Astrocyte (in vitro differentiated cells and primary cell): ENCODE data around the gene RBMX2. TPM values are rescaled to one million over a fixed set of nuclear protein-coding genes. Genes with fewer than 3 reads are reported as not detected.

Experiments
- DNase-seq: peaks from one replicate; pipeline ENCODE4 v3.0.0-alpha.2; 2010; ENCODE audit warnings: low read depth
- FAIRE-seq: peaks from 2 replicates; lab custom pipeline; 2011; peaks lifted over from hg19 to GRCh38; lab: Jason Lieb, UNC
- H2AFZ ChIP-seq: 2 replicates; pipeline ENCODE4 v1.6.0; 2012; ENCODE audit warnings: low read depth, low read length, inconsistent platforms
- H3K27ac ChIP-seq: 2 replicates; pipeline ENCODE4 v1.5.1; 2011; ENCODE audit warnings: low read depth, low read length, inconsistent platforms
- H3K27me3 ChIP-seq: 2 replicates; pipeline ENCODE4 v1.6.0; 2011; ENCODE audit warnings: low read length, inconsistent platforms; ENCODE audit not compliant: insufficient read depth
- H3K36me3 ChIP-seq: 2 replicates; pipeline ENCODE4 v1.5.1; 2011; ENCODE audit warnings: low read length, inconsistent platforms; ENCODE audit not compliant: insufficient read depth
- H3K4me1 ChIP-seq: 2 replicates; pipeline ENCODE4 v1.5.1; 2011; ENCODE audit warnings: low read length, inconsistent platforms; ENCODE audit not compliant: insufficient read depth
- H3K4me2 ChIP-seq: 2 replicates; pipeline ENCODE4 v1.6.0; 2012; ENCODE audit warnings: low read length, inconsistent platforms
- H3K4me3 ChIP-seq: 2 replicates; pipeline ENCODE4 v1.5.1; 2011; ENCODE audit warnings: low read depth, mild to moderate bottlenecking, low read length, inconsistent platforms; ENCODE audit not compliant: insufficient read depth
- H3K79me2 ChIP-seq: 2 replicates; pipeline ENCODE4 v1.6.0; 2012; ENCODE audit warnings: mild to moderate bottlenecking, low read length, inconsistent platforms; ENCODE audit not compliant: insufficient read depth
- H3K9ac ChIP-seq: 2 replicates; pipeline ENCODE4 v1.6.0; 2012; ENCODE audit warnings: mild to moderate bottlenecking, low read length, inconsistent platforms
- H3K9me3 ChIP-seq: 2 replicates; pipeline ENCODE4 v1.5.1; 2012; ENCODE audit warnings: low read depth, mild to moderate bottlenecking, low read length, inconsistent platforms; ENCODE audit not compliant: insufficient read depth
- H4K20me1 ChIP-seq: 2 replicates; pipeline ENCODE4 v1.6.0; 2012; ENCODE audit warnings: low read length, inconsistent platforms; ENCODE audit not compliant: insufficient read depth
- H3K27ac Mint-ChIP-seq: one replicate; pipeline ENCODE4 v1.8.0; 2021; ENCODE audit warnings: mild to moderate bottlenecking, mixed read lengths; ENCODE audit not compliant: unreplicated experiment
- H3K27me3 Mint-ChIP-seq: one replicate; pipeline ENCODE4 v1.8.0; 2021; ENCODE audit warnings: low read depth, mixed read lengths; ENCODE audit not compliant: unreplicated experiment
- H3K36me3 Mint-ChIP-seq: one replicate; pipeline ENCODE4 v1.8.0; 2021; ENCODE audit warnings: low read depth, mixed read lengths; ENCODE audit not compliant: unreplicated experiment
- H3K4me1 Mint-ChIP-seq: one replicate; pipeline ENCODE4 v1.8.0; 2021; ENCODE audit warnings: low read depth, mixed read lengths; ENCODE audit not compliant: unreplicated experiment
- H3K4me3 Mint-ChIP-seq: one replicate; pipeline ENCODE4 v1.8.0; 2021; ENCODE audit warnings: mild to moderate bottlenecking, moderate library complexity, mixed read lengths; ENCODE audit not compliant: unreplicated experiment
- H3K9me3 Mint-ChIP-seq: one replicate; pipeline ENCODE4 v1.8.0; 2021; ENCODE audit warnings: mild to moderate bottlenecking, mixed read lengths; ENCODE audit not compliant: unreplicated experiment
- EZH2 ChIP-seq: IDR thresholded peaks from 2 replicates; pipeline ENCODE4 v1.6.1; 2012; ENCODE audit warnings: mild to moderate bottlenecking, low read length, inconsistent platforms; ENCODE audit not compliant: insufficient read depth
- total RNA-seq: library from RNA; stranded (reverse); gene quantifications from 2 replicates; pipeline ENCODE4 v1.2.1, GENCODE V29; 2021
- TF ChIP-seq, protein P1 (sequence below): IDR thresholded peaks from 2 replicates; pipeline ENCODE4 v1.5.1; 2011; ENCODE audit warnings: low read depth, mild to moderate bottlenecking, inconsistent platforms, low read length, moderate library complexity; ENCODE audit not compliant: insufficient read depth

The RBMX2 gene
- total RNA-seq, 1 donor from 2014 or later = 19.7 TPM

DNA sequence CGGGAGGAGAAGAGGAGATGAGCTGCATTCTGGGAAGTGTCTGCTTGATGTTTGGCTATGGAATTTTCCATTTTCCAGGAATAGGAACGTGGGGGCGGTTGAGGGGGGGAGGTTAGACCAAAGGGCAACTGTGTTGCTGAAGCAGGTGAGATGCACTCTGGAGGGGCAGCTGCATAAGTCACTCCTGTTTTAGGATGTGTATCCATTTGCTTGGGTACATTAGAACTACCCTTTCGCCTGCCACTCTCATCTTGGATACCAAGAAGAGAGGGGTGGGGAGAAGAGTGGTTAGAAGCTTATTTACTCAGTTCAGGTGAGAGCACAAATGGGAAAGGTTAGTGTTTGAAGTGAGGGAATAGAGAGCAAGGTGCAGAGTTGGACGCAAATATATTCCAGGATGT lies 15.4 kb upstream of the RBMX2 start:
- DNase-seq (no peak), FAIRE-seq (no peak)
- Histone ChIP-seq H2AFZ (no peak overlapping the region), H3K4me2 (no peak overlapping the region), H3K36me3 (no peaks in the 10 kb centered on the region), H3K9me3 (no peaks in the 10 kb centered on the region), H3K4me3 (no peak overlapping the region), H3K79me2 (no peaks in the 10 kb centered on the region), H3K9ac (no peak overlapping the region), H3K4me1 (no peaks in the 10 kb centered on the region), H3K27ac (no peak overlapping the region), H4K20me1 (no peaks in the 10 kb centered on the region), H3K27me3 (no peaks in the 10 kb centered on the region)
- no peaks in the 10 kb centered on the region for H3K4me1 Mint-ChIP-seq
- peaks cover 2% of the 10 kb centered on the region for H3K27me3 Mint-ChIP-seq
- no peak overlapping the region for H3K27ac Mint-ChIP-seq
- H3K4me3 Mint-ChIP-seq = no peak overlapping the region
- H3K9me3 Mint-ChIP-seq = no peaks in the 10 kb centered on the region
- no peak for TF ChIP-seq EZH2
- TF ChIP-seq, protein P1, sequence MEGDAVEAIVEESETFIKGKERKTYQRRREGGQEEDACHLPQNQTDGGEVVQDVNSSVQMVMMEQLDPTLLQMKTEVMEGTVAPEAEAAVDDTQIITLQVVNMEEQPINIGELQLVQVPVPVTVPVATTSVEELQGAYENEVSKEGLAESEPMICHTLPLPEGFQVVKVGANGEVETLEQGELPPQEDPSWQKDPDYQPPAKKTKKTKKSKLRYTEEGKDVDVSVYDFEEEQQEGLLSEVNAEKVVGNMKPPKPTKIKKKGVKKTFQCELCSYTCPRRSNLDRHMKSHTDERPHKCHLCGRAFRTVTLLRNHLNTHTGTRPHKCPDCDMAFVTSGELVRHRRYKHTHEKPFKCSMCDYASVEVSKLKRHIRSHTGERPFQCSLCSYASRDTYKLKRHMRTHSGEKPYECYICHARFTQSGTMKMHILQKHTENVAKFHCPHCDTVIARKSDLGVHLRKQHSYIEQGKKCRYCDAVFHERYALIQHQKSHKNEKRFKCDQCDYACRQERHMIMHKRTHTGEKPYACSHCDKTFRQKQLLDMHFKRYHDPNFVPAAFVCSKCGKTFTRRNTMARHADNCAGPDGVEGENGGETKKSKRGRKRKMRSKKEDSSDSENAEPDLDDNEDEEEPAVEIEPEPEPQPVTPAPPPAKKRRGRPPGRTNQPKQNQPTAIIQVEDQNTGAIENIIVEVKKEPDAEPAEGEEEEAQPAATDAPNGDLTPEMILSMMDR = no peak
- H3K36me3 Mint-ChIP-seq = no peaks in the 10 kb centered on the region

DNA sequence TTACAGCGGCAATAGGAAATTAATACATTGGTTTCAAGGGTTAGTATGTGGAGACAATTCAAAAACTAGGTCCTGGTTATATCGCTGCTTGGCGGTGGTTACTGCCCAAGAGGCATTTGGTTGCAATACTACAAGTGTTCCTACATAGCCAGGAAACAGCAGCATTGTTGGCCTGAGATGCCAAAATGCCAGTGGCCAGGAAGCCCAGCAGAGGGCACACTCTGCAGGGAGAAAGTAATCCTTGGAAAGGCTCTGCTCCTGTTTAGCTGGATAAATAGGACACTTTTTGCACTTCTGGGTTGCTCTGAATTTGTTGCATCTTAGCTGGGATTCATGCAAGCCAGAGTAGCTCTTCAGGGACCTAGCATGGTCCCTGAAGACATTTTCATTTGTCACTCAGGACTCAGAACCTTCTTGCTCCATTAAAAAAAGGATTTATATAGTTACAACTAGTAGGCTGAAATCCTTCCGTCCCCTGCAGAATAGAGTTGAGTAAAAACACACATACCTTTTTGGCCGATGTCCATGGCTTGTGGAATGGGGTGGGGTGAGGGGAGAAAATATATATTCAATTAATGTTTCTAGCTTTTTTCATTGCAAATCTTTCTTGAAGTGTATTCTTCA lies 8.2 kb upstream of the RBMX2 start:
- H3K4me1 ChIP-seq = no peaks in the 10 kb centered on the region
- H4K20me1 ChIP-seq = no peaks in the 10 kb centered on the region
- Mint-ChIP-seq H3K27me3 (peaks cover 7% of the 10 kb centered on the region), H3K27ac (no peak overlapping the region), H3K36me3 (no peaks in the 10 kb centered on the region), H3K4me1 (no peaks in the 10 kb centered on the region), H3K9me3 (no peaks in the 10 kb centered on the region), H3K4me3 (no peak overlapping the region)
- no peak overlapping the region for H3K4me3 ChIP-seq
- no peaks in the 10 kb centered on the region for H3K79me2 ChIP-seq
- no peak overlapping the region for H2AFZ ChIP-seq
- no peaks in the 10 kb centered on the region for H3K36me3 ChIP-seq
- FAIRE-seq = peak; percentile 82
- no peak for TF ChIP-seq EZH2
- TF ChIP-seq, protein P1 = peak; percentile 64
- peak; percentile 15 for DNase-seq
- H3K9me3 ChIP-seq = no peaks in the 10 kb centered on the region
- H3K27ac ChIP-seq = no peak overlapping the region
- H3K9ac ChIP-seq = no peak overlapping the region
- no peak overlapping the region for H3K4me2 ChIP-seq
- no peaks in the 10 kb centered on the region for H3K27me3 ChIP-seq

DNA sequence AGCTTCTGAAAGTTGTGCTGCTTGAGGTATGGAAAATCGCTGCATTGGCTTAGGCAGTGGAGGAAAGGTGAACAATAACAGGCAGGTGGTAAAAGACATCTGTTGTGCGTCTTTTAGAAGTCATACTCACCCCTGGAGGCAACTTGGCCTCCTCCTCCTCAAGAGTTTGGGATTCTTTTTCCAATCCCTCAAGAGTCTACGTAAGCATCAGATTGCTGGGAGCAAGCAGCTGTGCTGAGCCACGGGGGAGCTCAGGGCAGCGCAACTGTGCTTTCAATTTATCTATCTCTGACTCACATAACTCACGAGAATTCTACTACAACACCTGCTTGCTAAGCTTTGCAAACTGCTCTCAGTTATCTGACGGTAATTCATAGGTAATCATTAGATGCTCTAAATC lies 6.4 kb upstream of the RBMX2 start:
- TF ChIP-seq EZH2 = no peak
- TF ChIP-seq, protein P1 = no peak
- no peak overlapping the region for H3K27ac Mint-ChIP-seq

More for the DNA sequence above, 6.4 kb upstream of the RBMX2 start:
- no peaks in the 10 kb centered on the region for H3K79me2 ChIP-seq
- H2AFZ ChIP-seq = no peak overlapping the region
- H3K27me3 ChIP-seq = no peaks in the 10 kb centered on the region
- H3K4me3 Mint-ChIP-seq = no peak overlapping the region
- no peak overlapping the region for H3K27ac ChIP-seq
- FAIRE-seq = no peak
- H3K27me3 Mint-ChIP-seq = peaks cover 15% of the 10 kb centered on the region
- no peaks in the 10 kb centered on the region for H3K9me3 ChIP-seq
- DNase-seq = no peak
- H3K4me1 ChIP-seq = no peaks in the 10 kb centered on the region
- H3K4me3 ChIP-seq = no peak overlapping the region
- no peaks in the 10 kb centered on the region for H3K36me3 Mint-ChIP-seq
- no peak overlapping the region for H3K9ac ChIP-seq
- no peak overlapping the region for H3K4me2 ChIP-seq
- no peaks in the 10 kb centered on the region for H3K36me3 ChIP-seq
- no peaks in the 10 kb centered on the region for H4K20me1 ChIP-seq
- no peaks in the 10 kb centered on the region for H3K9me3 Mint-ChIP-seq
- H3K4me1 Mint-ChIP-seq = no peaks in the 10 kb centered on the region
